Breast epithelium (tissue), 4 donors: ENCODE measurements around the gene MITF. TPM values are rescaled to one million over a fixed set of nuclear protein-coding genes. Genes with fewer than 3 reads are reported as not detected.
"Not testable (repeated sequence)": the region's sequence is repeated elsewhere in the genome, so short reads cannot be mapped to it uniquely, and the experiment has no call there.

Experiments
- DNase-seq, 2 donors: peaks; one replicate each; pipeline ENCODE4 v3.0.0-alpha.2; 2019; ENCODE audit warnings: low spot score in 2 of 2
- H3K27ac ChIP-seq, 2 donors: fragments of 200-600 bp; sonication (generic) in 1 of 2; one replicate each; pipeline ENCODE4 v1.5.1; 2016 to 2019; ENCODE audit warnings: mild to moderate bottlenecking in 1 of 2
- H3K27me3 ChIP-seq, 2 donors: fragments of 200-600 bp; sonication (generic) in 1 of 2; one replicate each; pipeline versions ENCODE4 v1.5.1 to v1.6.0; 2017 to 2019; ENCODE audit warnings: control low read depth in 1 of 2, mild to moderate bottlenecking in 1 of 2
- H3K36me3 ChIP-seq: fragments of 200-600 bp; one replicate; pipeline ENCODE4 v1.5.1; 2019
- H3K4me1 ChIP-seq, 2 donors: fragments of 200-600 bp; sonication (generic); one replicate each; pipeline ENCODE4 v1.5.1; 2016 to 2019; ENCODE audit warnings: control low read depth in 1 of 2
- H3K4me3 ChIP-seq, 3 donors: fragments of 200-600 bp; sonication (generic); 1 replicate in 2 of 3; 2 replicates in 1 of 3; pipeline ENCODE4 v1.5.1; 2016 to 2019; ENCODE audit warnings: mild to moderate bottlenecking in 3 of 3, moderate library complexity in 2 of 3
- H3K9me3 ChIP-seq, 2 donors: fragments of 200-600 bp; sonication (generic) in 1 of 2; one replicate each; pipeline ENCODE4 v1.5.1; 2016 to 2019; ENCODE audit warnings: control low read depth in 1 of 2
- POLR2A ChIP-seq: fragments of 450-650 bp; IDR thresholded peaks from one replicate; pipeline ENCODE4 v1.6.1; 2016; ENCODE audit warnings: antibody characterized with exemption, mild to moderate bottlenecking, moderate library complexity
- POLR2AphosphoS5 ChIP-seq, 3 donors: sonication (generic); formaldehyde crosslinking; IDR thresholded peaks; one replicate each; pipeline ENCODE4 v1.6.1; 2017; ENCODE audit warnings: antibody characterized with exemption in 3 of 3
- intact Hi-C: fragments of 100-400 bp; cut with DNase I; formaldehyde crosslinking; loops from one replicate; pipeline ENCODE4 v1.15.1; 2023; ENCODE audit warnings: low total_unique reads
- total RNA-seq, 3 donors: library from RNA; depleted of rRNA; stranded (reverse); fragments of >200 nt; gene quantifications; one replicate each; pipeline ENCODE4 v1.1.0, GENCODE V29; 2016
- TF ChIP-seq, protein P1 (sequence below), 3 donors: fragments of 450-650 bp; IDR thresholded peaks; one replicate each; pipeline ENCODE4 v1.5.1; 2016 to 2017; ENCODE audit warnings: antibody characterized with exemption in 3 of 3, mild to moderate bottlenecking in 3 of 3, moderate library complexity in 3 of 3

MITF gene
- total RNA-seq, 3 donors from 2014 or later, result 23.3 to 45.8 (median 25.6) TPM

- H3K27me3 ChIP-seq, result no peaks in the 10 kb centered on the region
- TF ChIP-seq POLR2A (no peak), POLR2AphosphoS5 (IDR thresholded peaks at IDR 0.05) (no peak)
- TF ChIP-seq, protein P1, sequence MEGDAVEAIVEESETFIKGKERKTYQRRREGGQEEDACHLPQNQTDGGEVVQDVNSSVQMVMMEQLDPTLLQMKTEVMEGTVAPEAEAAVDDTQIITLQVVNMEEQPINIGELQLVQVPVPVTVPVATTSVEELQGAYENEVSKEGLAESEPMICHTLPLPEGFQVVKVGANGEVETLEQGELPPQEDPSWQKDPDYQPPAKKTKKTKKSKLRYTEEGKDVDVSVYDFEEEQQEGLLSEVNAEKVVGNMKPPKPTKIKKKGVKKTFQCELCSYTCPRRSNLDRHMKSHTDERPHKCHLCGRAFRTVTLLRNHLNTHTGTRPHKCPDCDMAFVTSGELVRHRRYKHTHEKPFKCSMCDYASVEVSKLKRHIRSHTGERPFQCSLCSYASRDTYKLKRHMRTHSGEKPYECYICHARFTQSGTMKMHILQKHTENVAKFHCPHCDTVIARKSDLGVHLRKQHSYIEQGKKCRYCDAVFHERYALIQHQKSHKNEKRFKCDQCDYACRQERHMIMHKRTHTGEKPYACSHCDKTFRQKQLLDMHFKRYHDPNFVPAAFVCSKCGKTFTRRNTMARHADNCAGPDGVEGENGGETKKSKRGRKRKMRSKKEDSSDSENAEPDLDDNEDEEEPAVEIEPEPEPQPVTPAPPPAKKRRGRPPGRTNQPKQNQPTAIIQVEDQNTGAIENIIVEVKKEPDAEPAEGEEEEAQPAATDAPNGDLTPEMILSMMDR (IDR thresholded peaks at IDR 0.05), result no peak
- intact Hi-C loops, result no loop called here
- no peak overlapping the region for H3K27ac ChIP-seq
- H3K4me3 ChIP-seq, result no peak overlapping the region
- H3K9me3 ChIP-seq, result no peaks in the 10 kb centered on the region
- no peaks in the 10 kb centered on the region for H3K4me1 ChIP-seq
- H3K36me3 ChIP-seq, result no peaks in the 10 kb centered on the region
- no peak for DNase-seq
Measured at GRCh38 chr3:69902386-69902785, 163.1 kb downstream of the MITF start.

DNA sequence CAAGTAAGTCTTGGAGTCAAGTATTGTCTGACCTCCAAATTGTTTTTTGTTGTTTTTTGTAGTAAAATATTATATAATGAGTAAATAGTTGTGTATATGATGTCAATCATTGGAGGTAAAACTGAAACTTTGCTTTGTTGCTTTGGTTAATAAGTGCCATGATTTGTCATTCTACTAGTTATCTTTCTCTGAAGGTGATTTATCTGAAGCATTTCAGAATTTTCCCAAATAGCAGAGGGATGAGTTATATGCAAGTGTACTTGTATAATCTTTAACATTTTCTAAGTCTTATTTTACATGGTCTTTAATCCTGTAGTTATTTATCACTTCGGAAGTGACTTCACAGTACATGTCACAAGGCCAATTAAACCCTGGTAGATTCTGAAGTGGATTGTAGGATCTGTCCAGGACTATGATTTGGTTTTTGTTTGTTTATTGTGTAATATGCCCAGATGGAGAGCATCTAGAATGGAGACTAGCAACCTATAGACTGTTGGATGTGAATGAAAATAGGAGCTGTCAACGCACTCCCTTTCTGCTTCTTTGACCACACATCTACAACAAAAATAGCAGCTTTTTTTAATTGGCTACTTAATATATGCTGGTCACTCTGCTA lies 167.2 kb downstream of the MITF start:
- no peak overlapping the region for H3K4me3 ChIP-seq
- no peak for DNase-seq
- no peaks in the 10 kb centered on the region for H3K36me3 ChIP-seq
- H3K27ac ChIP-seq, result no peak overlapping the region
- H3K9me3 ChIP-seq, result peaks cover 0 to 6% of the 10 kb centered on the region in 2 donors
- intact Hi-C loops, result no loop called here
- H3K4me1 ChIP-seq, result no peaks in the 10 kb centered on the region
- H3K27me3 ChIP-seq, result no peaks in the 10 kb centered on the region
- no peak for TF ChIP-seq POLR2A
- TF ChIP-seq POLR2AphosphoS5 (IDR thresholded peaks at IDR 0.05), result no peak
- TF ChIP-seq, protein P1 (IDR thresholded peaks at IDR 0.05), result no peak

- DNase-seq, result no peak
- Histone ChIP-seq H3K27ac (no peak overlapping the region), H3K4me1 (no peaks in the 10 kb centered on the region), H3K9me3 (peaks cover 0 to 6% of the 10 kb centered on the region in 2 donors), H3K36me3 (no peaks in the 10 kb centered on the region), H3K27me3 (no peaks in the 10 kb centered on the region), H3K4me3 (no peak overlapping the region)
- intact Hi-C loops, result no loop called here
- TF ChIP-seq POLR2AphosphoS5 (IDR thresholded peaks at IDR 0.05) (no peak), POLR2A (no peak)
- TF ChIP-seq, protein P1 (IDR thresholded peaks at IDR 0.05), result no peak
Measured at GRCh38 chr3:69907554-69907953, 168.3 kb downstream of the MITF start.

DNA sequence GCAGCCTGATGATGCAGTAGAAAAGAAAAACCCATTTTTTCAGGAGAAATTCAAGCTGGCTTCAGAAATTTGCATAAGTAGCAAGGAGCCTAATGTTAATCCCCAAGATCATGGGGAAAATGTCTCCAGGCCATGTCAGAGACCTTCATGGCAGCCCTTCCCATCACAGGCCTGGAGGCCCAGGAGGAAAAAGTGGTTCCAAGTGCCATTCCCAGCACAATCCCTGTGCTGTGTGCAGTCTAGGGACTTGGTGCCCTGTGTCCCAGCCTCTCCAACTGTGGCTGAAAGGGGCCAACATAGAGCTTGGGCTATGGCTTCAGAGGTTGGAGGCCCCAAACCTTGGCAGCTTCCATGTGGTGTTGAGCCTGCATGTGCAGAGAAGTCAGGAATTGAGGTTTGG lies 170.6 kb downstream of the MITF start:
- H3K36me3 ChIP-seq, H3K27ac ChIP-seq, H3K27me3 ChIP-seq, DNase-seq, H3K4me3 ChIP-seq, H3K4me1 ChIP-seq, H3K9me3 ChIP-seq, intact Hi-C loops: not testable (repeated sequence)

DNA sequence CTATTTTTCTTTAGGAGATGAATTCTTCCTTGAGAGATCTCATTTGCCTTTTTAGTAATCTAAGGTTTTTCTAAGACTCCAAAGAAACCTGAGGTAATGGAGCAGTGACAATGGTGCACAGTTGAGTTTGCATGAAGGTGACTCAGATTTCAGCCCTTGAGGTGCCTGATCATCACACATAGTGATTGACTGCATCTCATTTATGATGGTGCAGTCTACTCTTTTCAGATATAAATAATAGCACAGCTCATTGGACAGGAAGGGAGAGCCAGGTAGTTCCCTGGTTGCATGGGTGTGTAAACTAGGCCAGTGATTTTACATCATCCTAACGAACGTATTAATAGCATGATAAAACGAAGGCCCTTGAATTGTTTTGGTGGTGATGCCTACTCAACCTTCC lies 174.2 kb downstream of the MITF start:
- H3K9me3 ChIP-seq, result peaks cover 4 to 12% of the 10 kb centered on the region in 2 donors
- H3K36me3 ChIP-seq, result no peaks in the 10 kb centered on the region
- no peak overlapping the region for H3K27ac ChIP-seq
- no peak for DNase-seq
- H3K4me1 ChIP-seq, result no peaks in the 10 kb centered on the region
- TF ChIP-seq, protein P1 (IDR thresholded peaks at IDR 0.05), result no peak
- no peak for TF ChIP-seq POLR2AphosphoS5 (IDR thresholded peaks at IDR 0.05)
- TF ChIP-seq POLR2A, result no peak
- H3K4me3 ChIP-seq, result no peak overlapping the region
- H3K27me3 ChIP-seq, result no peaks in the 10 kb centered on the region
- intact Hi-C loops, result no loop called here

- DNase-seq, result no peak
- Histone ChIP-seq H3K4me3 (no peak overlapping the region), H3K9me3 (peaks cover 4 to 12% of the 10 kb centered on the region in 2 donors), H3K36me3 (no peaks in the 10 kb centered on the region), H3K27ac (no peak overlapping the region), H3K4me1 (no peaks in the 10 kb centered on the region), H3K27me3 (no peaks in the 10 kb centered on the region)
- TF ChIP-seq POLR2A, result no peak
- TF ChIP-seq, protein P1 (IDR thresholded peaks at IDR 0.05), result no peak
- no peak for TF ChIP-seq POLR2AphosphoS5 (IDR thresholded peaks at IDR 0.05)
- intact Hi-C loops, result no loop called here
Measured at GRCh38 chr3:69914395-69914794, 175.1 kb downstream of the MITF start.
